ENCODE data around the gene RANBP17.

DNA sequence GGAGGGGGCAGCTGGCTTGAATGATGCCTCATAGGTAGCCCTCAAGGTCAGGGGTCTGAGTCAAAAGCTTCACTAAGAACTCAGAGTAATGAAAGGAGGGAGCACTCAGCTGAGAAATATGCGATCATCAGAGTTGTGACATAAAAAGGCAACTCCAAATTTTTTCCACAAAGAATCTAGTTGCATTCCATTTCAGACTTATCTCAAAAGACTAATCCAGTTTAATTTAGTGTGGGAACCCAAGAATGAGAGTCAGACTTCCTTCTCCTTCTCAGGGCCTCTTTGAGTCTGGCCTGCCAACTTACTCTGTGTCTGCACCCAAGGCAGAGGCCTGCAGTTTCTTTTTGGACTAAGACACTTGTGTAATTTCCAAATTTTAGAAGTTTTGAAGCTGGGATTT lies 43.6 kb upstream of the RANBP17 start:
- TF ChIP-seq, protein P1, sequence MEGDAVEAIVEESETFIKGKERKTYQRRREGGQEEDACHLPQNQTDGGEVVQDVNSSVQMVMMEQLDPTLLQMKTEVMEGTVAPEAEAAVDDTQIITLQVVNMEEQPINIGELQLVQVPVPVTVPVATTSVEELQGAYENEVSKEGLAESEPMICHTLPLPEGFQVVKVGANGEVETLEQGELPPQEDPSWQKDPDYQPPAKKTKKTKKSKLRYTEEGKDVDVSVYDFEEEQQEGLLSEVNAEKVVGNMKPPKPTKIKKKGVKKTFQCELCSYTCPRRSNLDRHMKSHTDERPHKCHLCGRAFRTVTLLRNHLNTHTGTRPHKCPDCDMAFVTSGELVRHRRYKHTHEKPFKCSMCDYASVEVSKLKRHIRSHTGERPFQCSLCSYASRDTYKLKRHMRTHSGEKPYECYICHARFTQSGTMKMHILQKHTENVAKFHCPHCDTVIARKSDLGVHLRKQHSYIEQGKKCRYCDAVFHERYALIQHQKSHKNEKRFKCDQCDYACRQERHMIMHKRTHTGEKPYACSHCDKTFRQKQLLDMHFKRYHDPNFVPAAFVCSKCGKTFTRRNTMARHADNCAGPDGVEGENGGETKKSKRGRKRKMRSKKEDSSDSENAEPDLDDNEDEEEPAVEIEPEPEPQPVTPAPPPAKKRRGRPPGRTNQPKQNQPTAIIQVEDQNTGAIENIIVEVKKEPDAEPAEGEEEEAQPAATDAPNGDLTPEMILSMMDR (IDR thresholded peaks at IDR 0.05): no peak
- no peak for TF ChIP-seq POLR2A (IDR thresholded peaks at IDR 0.05)

Measured in lower leg skin (tissue), 3 donors.